Sigmoid colon (tissue), 7 donors: Measurements from ENCODE around the gene AGT. TPM values are rescaled to one million over a fixed set of nuclear protein-coding genes. Genes with fewer than 3 reads are reported as not detected.

Experiments used
- DNase-seq: peaks from one replicate; pipeline ENCODE4 v3.0.0-alpha.2; 2019
- H3K27ac ChIP-seq, 4 donors: fragments of 200-600 bp; sonication (generic); one replicate each; pipeline ENCODE4 v1.5.1; 2016 to 2019; ENCODE audit warnings: mild to moderate bottlenecking in 1 of 4
- H3K27me3 ChIP-seq, 3 donors: fragments of 200-600 bp; sonication (generic); one replicate each; pipeline ENCODE4 v1.5.1; 2019; ENCODE audit warnings: mild to moderate bottlenecking in 1 of 3
- H3K36me3 ChIP-seq, 4 donors: fragments of 200-600 bp; sonication (generic); one replicate each; pipeline ENCODE4 v1.5.1; 2016 to 2019
- H3K4me1 ChIP-seq, 4 donors: fragments of 200-600 bp; sonication (generic); one replicate each; pipeline ENCODE4 v1.5.1; 2017 to 2019
- H3K4me3 ChIP-seq, 4 donors: fragments of 200-600 bp; sonication (generic); one replicate each; pipeline ENCODE4 v1.5.1; 2017 to 2019; ENCODE audit warnings: mild to moderate bottlenecking in 2 of 4, moderate library complexity in 1 of 4
- H3K9me3 ChIP-seq, 4 donors: fragments of 200-600 bp in 3 of 4; sonication (generic) in 3 of 4; one replicate each; pipeline versions ENCODE4 v1.5.1 to v1.6.1; 2013 to 2019
- CTCF ChIP-seq, 4 experiments: fragments of 450-650 bp in 3 of 4; fragments of 200-600 bp in 1 of 4; IDR thresholded peaks; one replicate each; pipeline ENCODE4 v1.5.1; 2016 to 2019; ENCODE audit warnings: antibody characterized with exemption in 4 of 4, mild to moderate bottlenecking in 3 of 4, moderate library complexity in 2 of 4
- EP300 ChIP-seq, 4 donors: sonication (generic); formaldehyde crosslinking; IDR thresholded peaks; one replicate each; pipeline ENCODE4 v1.6.1; 2017; ENCODE audit warnings: antibody characterized with exemption in 4 of 4
- POLR2A ChIP-seq, 2 donors: fragments of 450-650 bp; IDR thresholded peaks; one replicate each; pipeline ENCODE4 v1.6.1; 2016; ENCODE audit warnings: antibody characterized with exemption in 2 of 2, mild to moderate bottlenecking in 2 of 2, moderate library complexity in 2 of 2
- POLR2AphosphoS5 ChIP-seq, 4 donors: sonication (generic); formaldehyde crosslinking; IDR thresholded peaks; one replicate each; pipeline ENCODE4 v1.6.1; 2017; ENCODE audit warnings: antibody characterized with exemption in 4 of 4
- WGBS, 2 donors: extraction: QIAGEN DNeasy Blood & Tissue Kit; methylation state at CpG; one replicate each; pipeline ENCODE4 v1.1.7; 2013; 5-methylcytosine and 5-hydroxymethylcytosine counted together
- intact Hi-C: fragments of 100-400 bp; cut with DNase I; formaldehyde crosslinking; loops from one replicate; pipeline ENCODE4 v1.15.1; 2023
- polyA plus RNA-seq, 3 donors: library from polyadenylated mRNA; stranded (reverse); fragments of 200-250 nt; gene quantifications; one replicate each; pipeline ENCODE4 v1.2.3, GENCODE V29; 2013
- total RNA-seq, 4 donors: library from RNA; depleted of rRNA; stranded (reverse); fragments of >200 nt; gene quantifications; one replicate each; pipeline ENCODE4 v1.1.0, GENCODE V29; 2016
- donor health status: healthy with polysubstance abuse.
- donor health status: Bipolar disorder and iron deficiency.
- donor health status: healthy.

Gene AGT
- total and polyA plus RNA-seq, 7 donors = 0.36 to 9.2 (median 1.7) TPM

- Histone ChIP-seq H3K4me3 (no peak overlapping the region), H3K9me3 (no peaks in the 10 kb centered on the region), H3K27me3 (no peaks in the 10 kb centered on the region), H3K4me1 (no peaks in the 10 kb centered on the region), H3K27ac (no peak overlapping the region), H3K36me3 (peaks cover 5 to 34% (median 14%) of the 10 kb centered on the region in 4 donors)
- 89 to 91% methylated on average over 8 of the region's 8 CpGs for WGBS, 2 donors
- no peak for DNase-seq
- TF ChIP-seq POLR2A (IDR thresholded peaks at IDR 0.05) = no peak
- no peak for TF ChIP-seq POLR2AphosphoS5 (IDR thresholded peaks at IDR 0.05)
- no peak for TF ChIP-seq EP300 (IDR thresholded peaks at IDR 0.05)
- no peak for TF ChIP-seq CTCF (IDR thresholded peaks at IDR 0.05)
- intact Hi-C loops = no loop called here
Measured at GRCh38 chr1:230696218-230696617, 17.7 kb downstream of the AGT start.

- Histone ChIP-seq H3K36me3 (peaks cover 10 to 46% (median 20%) of the 10 kb centered on the region in 4 donors), H3K27me3 (no peaks in the 10 kb centered on the region), H3K9me3 (no peaks in the 10 kb centered on the region), H3K27ac (no peak overlapping the region), H3K4me3 (no peak overlapping the region), H3K4me1 (no peaks in the 10 kb centered on the region)
- TF ChIP-seq POLR2A (IDR thresholded peaks at IDR 0.05) (no peak), EP300 (IDR thresholded peaks at IDR 0.05) (no peak), POLR2AphosphoS5 (IDR thresholded peaks at IDR 0.05) (no peak), CTCF (IDR thresholded peaks at IDR 0.05) (no peak)
- 58 to 71% methylated on average over 4 of the region's 4 CpGs for WGBS, 2 donors
- intact Hi-C loops = no loop called here
- no peak for DNase-seq
Measured at GRCh38 chr1:230694991-230695390, 18.9 kb downstream of the AGT start.

GRCh38 chr1:230694464-230694863 lies 19.5 kb downstream of the AGT start:
- DNase-seq = no peak
- Histone ChIP-seq H3K9me3 (no peaks in the 10 kb centered on the region), H3K4me3 (no peak overlapping the region), H3K36me3 (peaks cover 13 to 51% (median 24%) of the 10 kb centered on the region in 4 donors), H3K27me3 (no peaks in the 10 kb centered on the region), H3K4me1 (no peaks in the 10 kb centered on the region), H3K27ac (no peak overlapping the region)
- 90 to 94% methylated on average over 4 of the region's 4 CpGs for WGBS, 2 donors
- intact Hi-C loops = no loop called here
- TF ChIP-seq POLR2A (IDR thresholded peaks at IDR 0.05) (no peak), POLR2AphosphoS5 (IDR thresholded peaks at IDR 0.05) (no peak), CTCF (IDR thresholded peaks at IDR 0.05) (no peak), EP300 (IDR thresholded peaks at IDR 0.05) (no peak)

GRCh38 chr1:230693777-230694176 lies 20.1 kb downstream of the AGT start:
- H3K9me3 ChIP-seq = no peaks in the 10 kb centered on the region
- H3K4me3 ChIP-seq = no peak overlapping the region
- H3K36me3 ChIP-seq = peaks cover 13 to 58% (median 27%) of the 10 kb centered on the region in 4 donors
- WGBS, 2 donors = 83 to 88% methylated on average over 8 of the region's 8 CpGs
- DNase-seq = no peak
- no peak for TF ChIP-seq EP300 (IDR thresholded peaks at IDR 0.05)
- no peak for TF ChIP-seq CTCF (IDR thresholded peaks at IDR 0.05)
- no peak for TF ChIP-seq POLR2AphosphoS5 (IDR thresholded peaks at IDR 0.05)
- no peak for TF ChIP-seq POLR2A (IDR thresholded peaks at IDR 0.05)
- H3K4me1 ChIP-seq = no peaks in the 10 kb centered on the region
- intact Hi-C loops = no loop called here
- H3K27ac ChIP-seq = no peak overlapping the region
- no peaks in the 10 kb centered on the region for H3K27me3 ChIP-seq

GRCh38 chr1:230693221-230693620 lies 20.7 kb downstream of the AGT start:
- Histone ChIP-seq H3K36me3 (peaks cover 13 to 64% (median 27%) of the 10 kb centered on the region in 4 donors), H3K4me3 (no peak overlapping the region)
- 89 to 92% methylated on average over 6 of the region's 6 CpGs for WGBS, 2 donors

More at GRCh38 chr1:230693221-230693620, 20.7 kb downstream of the AGT start:
- H3K27me3 ChIP-seq = no peaks in the 10 kb centered on the region
- DNase-seq = no peak
- TF ChIP-seq POLR2A (IDR thresholded peaks at IDR 0.05) (no peak), CTCF (IDR thresholded peaks at IDR 0.05) (no peak), EP300 (IDR thresholded peaks at IDR 0.05) (no peak), POLR2AphosphoS5 (IDR thresholded peaks at IDR 0.05) (no peak)
- intact Hi-C loops = no loop called here
- no peak overlapping the region for H3K27ac ChIP-seq
- H3K9me3 ChIP-seq = no peaks in the 10 kb centered on the region
- H3K4me1 ChIP-seq = no peaks in the 10 kb centered on the region
